Esophagus muscularis mucosa (tissue), 3 donors: ENCODE data around the gene MSMB.

ENCODE experiments used
- CTCF ChIP-seq, 3 experiments: fragments of 200-600 bp in 2 of 3; fragments of 450-650 bp in 1 of 3; sonication (generic) in 2 of 3; IDR thresholded peaks; one replicate each; pipeline ENCODE4 v1.5.1; 2017 to 2019; ENCODE audit warnings: antibody characterized with exemption in 3 of 3, mild to moderate bottlenecking in 2 of 3, moderate library complexity in 1 of 3
- POLR2A ChIP-seq: fragments of 450-650 bp; IDR thresholded peaks from one replicate; pipeline ENCODE4 v1.6.1; 2017; ENCODE audit warnings: antibody characterized with exemption, moderate library complexity, mild to moderate bottlenecking, low read depth

DNA sequence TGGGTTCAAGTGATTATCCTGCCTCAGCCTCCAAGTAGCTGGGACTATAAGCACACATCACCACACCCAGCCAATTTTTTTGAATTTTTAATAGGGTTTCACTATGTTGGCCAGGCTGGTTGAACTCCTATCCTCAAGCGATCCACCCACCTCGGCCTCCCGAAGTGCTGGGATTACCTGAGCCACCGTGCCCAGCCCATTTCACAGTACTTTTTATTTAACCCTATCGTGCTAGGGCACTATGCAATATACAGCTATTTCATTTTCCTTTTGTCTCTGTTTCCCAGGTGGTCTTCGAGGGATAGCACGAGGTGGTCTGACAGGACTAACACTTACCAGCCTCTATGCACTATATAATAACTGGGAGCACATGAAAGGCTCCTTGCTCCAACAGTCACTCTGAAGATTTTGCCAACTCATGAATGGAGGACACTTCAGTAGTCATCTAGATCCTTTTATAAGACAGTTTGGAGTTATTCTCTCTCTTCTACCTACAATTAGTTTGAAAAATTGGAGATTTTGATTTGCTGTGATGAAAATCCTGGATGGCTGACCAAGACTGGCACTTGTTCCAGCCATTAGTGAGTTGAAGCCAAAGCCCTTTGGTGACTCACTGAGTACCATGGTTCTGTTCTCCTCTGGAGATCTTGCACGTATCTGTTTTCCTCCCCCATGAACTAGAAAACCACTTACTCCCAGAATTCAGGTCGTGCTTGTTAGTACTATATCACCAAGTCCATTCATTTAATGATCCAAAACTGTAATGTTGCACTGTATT, 43.0 kb downstream of the MSMB start:
- TF ChIP-seq POLR2A (no peak), CTCF (IDR thresholded peaks at IDR 0.05) (no peak)
